GM19240 (cell line): ENCODE results near the gene TMEM8B.
"Not testable (repeated sequence)": the region's sequence is repeated elsewhere in the genome, so short reads cannot be mapped to it uniquely, and the experiment has no call there.

Experiments used
- DNase-seq: peaks from one replicate; pipeline ENCODE4 v3.0.0; 2011; ENCODE audit warnings: low spot score; ENCODE audit not compliant: insufficient read length

TMEM8B gene

DNA sequence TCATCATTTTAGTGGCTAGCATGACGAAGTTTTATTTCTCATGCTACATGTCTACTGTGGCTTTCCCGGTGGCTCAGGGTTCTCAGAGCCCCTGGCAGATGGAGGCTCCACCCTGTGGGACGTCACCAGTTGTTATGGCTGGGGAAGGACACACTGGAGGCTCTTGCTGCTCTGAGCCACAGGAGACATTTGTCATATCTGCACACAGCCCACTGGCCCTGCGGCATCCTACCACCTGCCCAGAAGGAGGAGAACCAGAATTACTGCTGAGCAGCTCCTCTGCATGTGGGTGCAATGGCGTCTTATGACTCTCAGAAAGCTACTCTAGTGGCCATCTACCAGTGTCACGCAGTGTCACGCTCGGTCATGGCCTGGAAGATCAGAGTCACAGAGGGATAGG, 34.6 kb downstream of the TMEM8B start:
- no peak for DNase-seq

DNA sequence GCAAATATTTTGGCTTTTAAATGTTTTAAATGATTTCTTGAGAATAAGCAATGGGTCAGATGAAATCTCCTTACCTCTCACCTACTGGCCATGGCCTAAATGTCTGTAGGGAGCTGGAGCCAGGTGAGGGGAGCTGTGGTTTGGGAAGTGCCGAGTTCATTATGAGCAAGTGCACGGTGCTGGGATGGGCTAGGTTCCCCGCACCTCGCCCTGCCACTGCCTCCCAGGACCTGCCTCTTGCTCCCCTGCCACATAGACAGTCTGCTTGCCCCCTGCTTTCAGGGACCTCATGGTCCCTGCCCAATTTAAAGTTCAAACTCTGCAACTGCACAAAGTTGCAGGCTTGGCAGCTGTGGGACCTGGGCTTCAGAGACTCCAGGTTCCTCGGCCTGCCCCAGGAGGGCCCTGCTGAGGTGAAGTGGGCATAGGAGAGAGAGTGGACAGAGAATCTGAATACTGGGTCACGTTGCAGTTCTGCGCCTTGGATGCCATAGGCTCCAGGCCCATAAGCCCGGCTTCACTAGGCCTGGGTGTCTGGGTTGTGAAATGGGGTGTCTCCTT, 35.7 kb downstream of the TMEM8B start:
- DNase-seq: no peak

DNA sequence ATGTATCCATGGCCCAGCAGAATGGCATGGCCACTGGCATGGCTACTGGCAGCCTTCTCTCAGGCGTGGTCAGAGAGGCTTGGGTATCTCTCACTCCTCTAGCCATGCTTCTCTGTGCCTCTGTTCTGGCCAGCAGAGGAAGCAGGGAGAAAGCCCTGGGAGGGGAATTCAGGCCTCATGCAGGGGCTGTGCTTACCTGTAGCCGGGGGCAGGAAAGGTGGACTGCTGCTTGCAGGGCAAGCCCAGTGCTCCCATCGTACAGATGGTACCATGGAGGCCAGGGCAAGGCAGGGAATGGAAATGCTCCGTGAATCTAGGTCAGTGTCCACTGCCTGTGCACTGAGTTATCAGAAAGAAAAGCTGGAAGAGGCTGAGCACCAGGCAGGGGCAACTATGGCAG, 38.5 kb downstream of the TMEM8B start:
- DNase-seq: no peak

DNA sequence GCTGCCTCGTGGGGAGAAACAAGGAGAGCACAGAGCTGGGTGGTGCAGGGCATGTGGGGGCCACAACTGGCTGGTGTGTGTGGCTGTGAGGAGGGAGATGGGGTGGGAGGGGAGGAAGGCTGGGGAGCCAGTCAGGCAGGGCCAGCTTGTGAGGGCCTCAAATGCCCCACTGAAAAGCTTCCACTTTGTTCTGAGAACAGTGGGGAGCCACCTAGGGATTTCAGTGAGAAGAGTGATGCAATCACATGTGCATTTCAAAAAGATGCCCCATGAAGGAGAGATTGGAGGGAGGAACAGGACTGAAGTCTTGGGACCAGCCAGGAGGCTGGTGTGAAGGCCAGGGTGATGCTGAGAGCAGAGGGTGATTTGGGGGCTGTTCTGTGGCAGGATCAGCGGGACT, 39.9 kb downstream of the TMEM8B start:
- no peak for DNase-seq

DNA sequence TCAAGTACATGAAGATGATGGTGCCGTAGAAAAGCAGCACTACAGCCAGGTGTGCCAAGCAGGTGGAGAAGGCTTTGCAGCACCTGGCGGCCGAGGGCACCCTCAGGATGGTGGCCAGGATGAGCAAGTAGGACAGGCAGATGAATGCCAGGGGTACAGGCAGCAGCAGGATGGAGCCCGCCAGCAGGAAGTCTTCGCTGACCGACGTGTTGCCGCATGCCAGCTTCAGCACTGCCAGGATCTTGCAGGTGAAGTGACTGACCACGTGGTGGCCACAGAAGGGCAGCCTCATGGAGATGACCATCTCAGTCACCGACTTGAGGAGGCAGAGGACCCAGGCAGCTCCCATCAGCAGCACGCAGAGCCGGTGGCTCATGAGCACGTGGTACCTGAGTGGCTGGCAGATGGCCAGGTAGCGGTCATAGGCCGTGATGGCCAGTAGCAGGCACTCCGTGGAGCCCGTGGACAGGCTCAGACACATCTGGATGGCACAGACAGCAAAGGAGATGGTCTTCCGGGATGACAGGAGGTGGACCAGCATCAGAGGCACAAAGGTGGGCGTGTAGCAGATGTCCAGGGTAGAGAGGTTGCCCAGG, 40.7 kb downstream of the TMEM8B start:
- DNase-seq: no peak

DNA sequence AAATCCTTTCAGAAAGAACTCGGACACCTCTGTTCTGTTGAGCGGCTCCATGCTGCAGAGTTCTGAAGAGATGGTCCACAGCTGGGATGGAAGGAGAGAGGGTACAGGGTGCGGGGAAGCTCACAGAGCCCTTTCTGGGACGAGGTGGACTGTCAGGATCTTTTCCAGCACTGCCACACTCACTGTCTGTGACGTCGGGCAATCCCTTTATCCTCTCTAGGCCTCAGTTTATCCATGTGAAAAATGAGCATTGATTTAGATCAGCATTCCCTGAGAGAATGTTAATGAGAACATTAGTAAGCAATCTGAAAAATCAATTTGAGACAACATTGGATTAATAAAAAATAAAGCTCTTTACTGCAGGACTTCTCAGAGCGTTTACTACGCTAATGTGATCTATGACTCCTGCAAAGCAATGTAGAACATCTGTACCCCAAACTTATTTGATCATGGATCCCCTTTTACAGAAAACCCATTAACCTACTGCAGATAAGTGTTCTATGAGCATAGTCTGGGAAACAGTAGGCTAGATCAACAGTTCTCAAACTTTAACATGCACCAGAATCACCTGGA, 41.4 kb downstream of the TMEM8B start, which contains the start of gene OR13J1:
Gene OR13J1, minus strand, starts transcription at position 51 of the 573 bp plus-strand sequence. Its CDS starts 0 bp downstream, at position 51.
- no peak for DNase-seq

DNA sequence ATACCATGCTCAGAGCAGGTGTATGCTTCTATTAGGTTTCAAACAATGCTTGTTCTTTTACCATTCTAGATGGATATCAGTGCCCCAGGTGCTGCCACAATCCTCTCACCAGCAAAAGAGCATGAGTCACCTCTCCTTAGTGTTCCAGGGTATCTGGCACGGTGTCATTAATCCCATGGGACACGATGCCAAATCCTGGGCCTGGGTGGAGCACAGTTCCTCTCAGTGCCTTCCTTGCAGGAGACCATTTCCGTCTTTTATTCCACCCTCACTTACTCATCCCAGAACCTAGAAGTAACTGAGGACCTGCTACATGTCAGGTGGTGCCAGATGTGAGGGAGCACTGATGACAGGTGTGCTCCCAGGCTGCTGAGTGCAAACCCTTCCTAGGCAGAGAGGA, 42.5 kb downstream of the TMEM8B start:
- DNase-seq: no peak

DNA sequence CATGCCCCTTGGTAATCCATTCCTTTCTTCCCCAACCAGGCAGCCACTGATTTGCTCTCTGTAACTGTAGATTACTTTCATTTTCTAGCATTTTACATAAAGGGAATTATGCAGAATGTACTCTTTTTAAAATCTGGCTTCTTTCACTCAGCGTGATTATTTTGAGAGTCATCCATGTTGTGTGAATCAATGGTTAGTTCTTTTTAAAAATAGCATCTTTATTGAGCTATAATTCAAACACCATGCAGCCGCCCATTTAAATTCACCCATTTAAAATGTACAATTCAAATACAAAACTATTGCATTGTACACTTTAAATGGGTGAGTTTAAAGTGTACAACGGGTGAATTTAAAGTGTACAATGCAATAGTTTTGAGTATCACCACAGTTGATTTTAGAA, 43.5 kb downstream of the TMEM8B start:
- no peak for DNase-seq

DNA sequence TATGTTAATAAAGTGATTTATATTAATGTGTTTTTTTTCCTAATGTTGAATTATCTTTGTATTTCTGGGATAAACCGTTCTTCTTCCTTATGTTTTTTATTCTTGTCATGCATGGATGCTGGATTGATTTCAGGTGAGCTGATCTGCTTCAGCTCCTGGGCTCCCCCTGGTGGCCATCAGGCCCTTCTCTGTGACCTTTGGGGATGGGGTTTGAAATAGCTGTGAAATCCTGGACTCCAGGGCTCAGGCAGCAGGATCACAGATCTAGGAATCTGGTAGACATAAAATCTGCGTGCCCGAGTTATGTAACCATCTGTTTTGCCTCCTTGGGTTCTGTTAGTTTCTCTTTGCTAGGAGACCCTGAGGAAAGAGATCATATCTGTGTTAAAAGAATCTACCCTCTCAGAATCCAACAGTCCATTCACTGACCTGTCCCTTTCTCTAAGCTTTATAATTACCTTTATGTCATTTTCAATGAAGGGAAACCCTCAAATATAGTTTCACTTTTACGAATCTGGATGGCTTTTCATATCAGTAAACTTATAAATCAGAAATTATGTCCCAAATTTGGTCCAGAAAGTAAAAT, 53.3 kb downstream of the TMEM8B start:
- peak; percentile 57 for DNase-seq

DNA sequence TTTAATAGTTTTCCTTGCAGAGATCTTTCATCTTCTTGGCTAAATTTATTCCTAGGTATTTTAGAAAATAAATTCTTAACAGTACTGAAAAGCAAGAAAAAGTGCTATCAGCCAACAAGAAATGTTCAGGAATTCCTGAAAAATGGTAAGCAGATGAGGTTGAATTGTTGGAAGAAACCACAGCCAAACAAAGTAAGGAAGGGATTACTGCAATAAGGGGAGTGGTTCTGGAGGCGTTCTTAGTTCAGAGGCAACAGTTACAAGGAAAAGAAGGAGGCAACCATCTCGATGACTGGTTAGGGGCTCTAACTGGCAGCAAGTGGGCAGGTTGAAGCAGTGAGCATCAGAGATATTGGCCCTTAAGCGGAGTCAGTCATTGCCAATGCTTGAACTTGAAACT, 54.0 kb downstream of the TMEM8B start:
- no peak for DNase-seq

DNA sequence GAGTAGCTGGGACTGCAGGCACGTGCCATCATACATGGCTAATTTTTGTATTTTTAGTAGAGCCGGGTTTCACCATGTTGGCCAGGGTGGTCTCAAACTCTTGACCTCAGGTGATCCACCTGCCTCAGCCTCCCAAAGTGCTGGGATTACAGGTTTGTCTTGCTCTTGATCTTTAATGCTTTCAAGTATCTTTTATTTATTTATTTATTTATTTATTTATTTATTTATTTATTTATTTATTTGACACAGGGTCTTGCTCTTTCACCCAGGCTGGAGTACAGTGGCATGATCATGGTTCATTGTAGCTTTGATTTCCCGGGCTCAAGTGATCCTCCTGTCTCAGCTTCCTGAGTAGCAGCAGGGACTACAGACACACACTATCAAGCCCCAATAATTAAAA, 55.9 kb downstream of the TMEM8B start:
- not testable (repeated sequence) for DNase-seq

DNA sequence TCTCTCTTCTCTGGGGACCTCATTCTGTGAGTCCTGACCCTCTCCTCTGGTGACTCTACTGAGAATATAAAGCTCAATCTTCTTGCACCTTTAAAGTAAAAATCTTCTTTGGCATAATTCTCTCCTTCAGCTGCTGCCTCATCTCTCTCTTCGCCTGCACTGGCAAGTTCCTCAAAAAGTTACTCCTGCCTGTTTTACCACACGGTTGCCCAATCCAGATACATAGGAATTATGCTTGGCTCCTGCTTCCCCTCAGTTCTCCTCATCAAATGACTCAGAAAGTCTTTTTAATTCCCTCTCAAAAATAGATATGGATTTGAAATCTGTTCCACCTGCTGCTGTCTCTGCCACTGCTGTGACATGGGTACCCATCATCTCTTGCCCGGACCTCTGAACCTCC, 62.6 kb downstream of the TMEM8B start:
- no peak for DNase-seq

DNA sequence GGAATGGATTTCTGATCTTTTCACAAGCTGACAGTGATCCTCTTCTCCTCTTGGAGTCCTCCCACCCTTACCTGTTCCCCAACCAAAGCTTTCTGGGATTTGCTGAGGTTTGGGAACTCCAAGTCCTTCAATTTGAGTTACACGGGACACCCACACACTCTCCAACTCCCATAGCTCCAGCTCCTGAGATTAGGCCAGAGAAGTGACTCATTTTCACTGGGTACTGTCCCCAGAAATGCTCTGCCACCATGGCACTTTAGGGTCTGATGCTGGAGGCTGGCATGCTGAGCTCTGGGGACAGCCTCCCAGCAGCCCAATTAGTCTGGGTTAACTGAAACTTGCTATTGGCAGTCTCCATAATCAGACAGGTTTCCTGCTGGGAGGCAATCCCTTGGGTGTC, 63.0 kb downstream of the TMEM8B start:
- no peak for DNase-seq

DNA sequence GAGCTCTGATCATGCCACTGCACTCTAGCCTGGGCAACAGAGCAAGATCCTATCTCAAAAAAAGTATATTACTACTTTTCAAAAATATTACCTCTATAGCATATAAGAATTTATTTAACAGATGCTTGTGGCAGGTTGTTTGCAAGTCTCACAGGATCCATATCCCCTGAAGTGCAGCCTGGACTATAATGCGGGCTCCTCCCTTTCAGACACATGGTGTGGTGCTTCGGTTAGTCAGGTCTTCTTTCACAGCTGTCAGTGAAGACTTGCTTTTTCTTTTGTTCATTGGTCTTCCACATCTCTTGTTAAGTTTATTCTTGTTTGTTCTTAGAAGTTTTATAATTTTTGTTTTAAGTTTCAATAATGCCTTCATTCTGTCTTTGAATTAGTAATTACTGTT, 67.5 kb downstream of the TMEM8B start:
- DNase-seq: no peak

DNA sequence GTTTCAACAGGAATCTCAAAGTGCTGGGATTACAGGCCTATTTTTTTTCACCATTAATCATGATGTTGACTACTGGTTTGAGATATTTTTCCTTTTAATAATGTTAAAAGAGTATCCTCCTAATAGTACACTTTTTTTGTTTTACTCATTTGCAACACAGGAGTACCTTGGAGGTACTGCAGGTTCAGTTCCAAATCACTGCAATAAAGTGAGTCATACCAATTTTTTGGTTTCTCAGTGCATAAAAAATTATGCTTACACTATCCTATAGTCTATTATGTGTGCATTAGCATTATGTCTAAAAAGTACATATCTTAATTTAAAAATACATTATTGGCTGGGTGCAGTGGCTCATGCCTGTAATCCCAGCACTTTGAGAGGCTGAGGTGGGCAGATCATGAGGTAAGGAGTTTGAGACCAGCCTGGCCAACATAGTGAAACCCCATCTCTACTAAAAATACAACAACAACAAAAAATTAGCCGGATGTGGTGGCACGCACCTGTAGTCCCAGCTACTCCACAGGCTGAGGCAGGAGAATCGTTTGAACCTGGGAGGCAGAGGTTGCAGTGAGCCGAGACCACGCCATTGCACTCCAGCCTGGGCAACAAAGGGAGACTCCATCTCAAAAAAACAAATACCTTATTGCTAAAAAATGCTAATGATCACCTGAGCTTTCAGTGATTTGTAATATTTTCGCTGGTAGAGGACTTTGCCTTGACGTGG, 68.5 kb downstream of the TMEM8B start:
- DNase-seq: not testable (repeated sequence)

DNA sequence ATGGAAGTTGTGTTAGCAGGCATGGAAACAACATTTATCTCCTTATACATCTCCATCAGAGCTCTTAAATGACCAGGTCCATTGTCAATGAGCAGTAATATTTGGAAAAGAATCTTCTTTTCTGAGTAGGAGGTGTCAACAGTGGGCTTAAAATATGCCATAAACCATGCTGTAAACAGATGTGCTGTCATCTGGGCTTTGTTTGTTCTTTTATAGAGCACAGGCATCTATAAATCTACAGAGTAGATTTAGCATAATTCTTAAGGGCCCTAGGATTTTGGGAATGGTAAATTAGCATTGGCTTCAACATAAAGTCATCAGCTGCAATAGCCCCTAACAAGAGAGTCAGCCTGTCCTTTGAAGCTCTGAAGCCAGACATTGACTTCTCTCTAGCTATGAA, 69.3 kb downstream of the TMEM8B start:
- DNase-seq: no peak

DNA sequence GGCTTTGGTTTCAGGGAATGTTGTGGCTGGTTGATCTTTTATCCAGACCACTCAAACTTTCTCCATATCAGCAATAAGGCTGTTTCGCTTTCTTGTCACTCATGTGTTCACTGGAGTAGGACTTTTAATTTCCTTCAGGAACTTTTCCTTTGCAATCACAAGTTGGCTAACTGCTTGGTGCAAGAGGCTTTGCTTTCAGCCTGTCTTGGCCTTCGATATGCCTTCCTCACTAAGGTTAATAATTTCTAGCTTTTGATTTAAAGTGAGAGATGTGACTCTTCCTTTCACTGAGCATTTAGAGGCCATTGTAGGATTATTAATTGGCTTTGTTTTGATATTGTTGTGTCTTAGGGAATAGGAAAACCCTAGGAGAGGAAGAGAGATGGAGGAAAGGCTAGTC, 70.0 kb downstream of the TMEM8B start:
- DNase-seq: no peak

DNA sequence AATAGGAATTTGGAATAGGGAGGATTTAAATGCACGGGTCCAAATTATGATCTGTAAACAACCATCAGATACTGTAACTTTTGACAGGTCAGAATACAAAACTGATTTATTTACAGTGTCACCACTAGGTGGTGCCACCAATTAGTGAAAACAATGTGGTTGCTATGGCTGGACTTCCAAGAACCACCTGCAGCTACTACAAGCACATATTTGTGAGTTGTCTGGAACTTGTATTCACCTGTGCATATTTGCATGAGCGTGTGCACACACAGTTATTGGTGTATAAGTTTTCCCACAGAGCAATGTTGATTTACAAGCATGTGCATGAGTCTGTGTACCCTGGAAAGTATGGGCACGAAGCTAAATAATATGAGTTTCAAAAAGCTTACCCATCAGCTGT, 74.0 kb downstream of the TMEM8B start:
- peak; percentile 43 for DNase-seq

DNA sequence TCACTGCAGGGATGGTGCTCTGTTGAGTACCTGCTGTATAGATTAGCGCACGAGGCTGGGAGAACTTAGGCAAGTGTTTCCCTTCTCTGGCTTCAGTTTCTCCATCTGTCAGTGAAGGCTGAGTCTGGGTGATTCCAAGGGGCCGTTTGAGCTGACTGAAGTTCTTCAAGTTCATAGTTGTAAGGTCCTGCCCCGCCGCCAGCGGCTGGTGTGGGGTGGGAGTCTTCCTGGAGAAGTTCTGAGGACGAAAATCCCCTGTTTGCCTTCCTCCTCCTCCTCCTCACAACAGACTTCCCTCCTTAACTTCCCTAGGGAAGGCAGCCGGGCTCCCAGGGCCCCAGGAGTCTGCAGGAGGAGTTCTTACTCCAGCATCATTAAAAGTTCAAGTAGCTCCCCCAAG, 75.3 kb downstream of the TMEM8B start:
- no peak for DNase-seq

DNA sequence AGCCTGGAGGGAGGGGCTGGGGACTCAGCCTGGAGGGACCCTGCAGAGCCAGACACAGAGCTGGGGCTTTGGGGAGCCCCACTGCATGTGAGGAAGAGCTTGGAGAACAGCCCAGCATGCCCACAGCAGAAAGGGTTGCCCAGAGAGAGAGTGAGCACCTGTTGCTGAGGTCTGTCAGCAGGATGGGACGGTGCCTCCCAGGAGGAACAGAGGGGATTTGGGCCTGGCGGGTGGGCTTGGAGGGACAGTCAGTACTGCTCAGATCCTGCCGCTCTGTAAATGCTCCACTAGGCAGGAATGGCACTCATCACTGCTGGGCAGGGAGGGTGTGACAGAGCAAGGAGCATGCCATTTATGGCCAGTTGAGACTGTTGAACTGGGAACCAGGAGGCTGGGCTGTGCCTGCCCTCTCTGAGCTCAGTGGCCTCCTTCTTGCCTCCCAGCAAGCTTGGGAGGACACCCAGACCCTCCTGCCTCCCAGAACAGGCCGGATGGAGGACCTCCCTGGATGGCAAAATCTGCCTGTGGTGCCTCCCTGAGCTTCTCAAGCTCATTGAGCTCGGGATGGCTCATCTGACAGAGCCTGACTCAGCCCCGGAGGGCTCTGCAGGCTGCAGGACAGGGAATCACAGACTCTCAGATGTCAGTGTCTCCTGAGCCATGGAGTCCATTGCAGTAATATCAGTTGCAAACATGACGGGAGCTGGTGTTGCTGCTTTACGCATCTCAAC, 76.2 kb downstream of the TMEM8B start:
- DNase-seq: no peak

DNA sequence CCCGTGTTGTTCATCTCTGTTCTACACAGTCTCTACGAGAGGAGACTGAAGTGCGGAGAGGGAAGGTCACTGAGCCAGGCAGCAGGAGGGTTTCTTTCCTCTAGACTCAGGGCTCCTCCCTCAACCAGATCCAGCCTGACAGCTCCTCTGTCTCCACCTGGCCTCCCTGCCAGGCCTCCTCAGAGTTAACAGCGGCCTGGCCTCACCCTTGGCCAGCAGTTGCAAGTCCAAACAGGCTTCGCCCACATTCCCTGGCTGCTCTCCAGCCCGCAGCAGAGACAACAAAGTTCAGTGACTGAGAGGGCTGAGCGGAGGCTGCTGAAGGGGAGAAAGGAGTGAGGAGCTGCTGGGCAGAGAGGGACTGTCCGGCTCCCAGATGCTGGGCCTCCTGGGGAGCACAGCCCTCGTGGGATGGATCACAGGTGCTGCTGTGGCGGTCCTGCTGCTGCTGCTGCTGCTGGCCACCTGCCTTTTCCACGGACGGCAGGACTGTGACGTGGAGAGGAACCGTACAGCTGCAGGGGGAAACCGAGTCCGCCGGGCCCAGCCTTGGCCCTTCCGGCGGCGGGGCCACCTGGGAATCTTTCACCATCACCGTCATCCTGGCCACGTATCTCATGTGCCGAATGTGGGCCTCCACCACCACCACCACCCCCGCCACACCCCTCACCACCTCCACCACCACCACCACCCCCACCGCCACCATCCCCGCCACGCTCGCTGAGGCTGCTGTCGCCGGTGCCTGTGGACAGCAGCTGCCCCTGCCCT, 77.1 kb downstream of the TMEM8B start, which contains the start of gene HRCT1:
Gene HRCT1, plus strand, starts transcription at position 291 of the 768 bp plus-strand sequence. Its CDS starts 86 bp downstream, at position 377.
- no peak for DNase-seq
